GM21515 (cell line): ENCODE data around the gene ANK2.

Experiments used
- ATAC-seq: cut with Tn5 transposase; IDR thresholded peaks from one replicate; pipeline ENCODE4 v1.9.1; 2021; ENCODE audit not compliant: unreplicated experiment

The ANK2 gene

GRCh38 chr4:113090954-113091353, 41.5 kb downstream of the ANK2 start:
- no peak for ATAC-seq

- no peak for ATAC-seq
These were observed 44.9 kb downstream of the ANK2 start for GRCh38 chr4:113094331-113094730.

- no peak for ATAC-seq
These were observed 45.3 kb downstream of the ANK2 start for GRCh38 chr4:113094802-113095201.

- no peak for ATAC-seq
These were observed 52.2 kb downstream of the ANK2 start for GRCh38 chr4:113101669-113102068.

- ATAC-seq = no peak
These were observed 54.1 kb downstream of the ANK2 start for GRCh38 chr4:113103556-113103955.

GRCh38 chr4:113106108-113106507, 56.7 kb downstream of the ANK2 start:
- ATAC-seq = no peak

GRCh38 chr4:113109106-113109718, 59.8 kb downstream of the ANK2 start:
- no peak for ATAC-seq

- no peak for ATAC-seq
These were observed 63.0 kb downstream of the ANK2 start for GRCh38 chr4:113112338-113112978.

GRCh38 chr4:113113151-113113550, 63.7 kb downstream of the ANK2 start:
- ATAC-seq = no peak

- no peak for ATAC-seq
These were observed 65.4 kb downstream of the ANK2 start for GRCh38 chr4:113114884-113115283.

- no peak for ATAC-seq
These were observed 67.2 kb downstream of the ANK2 start for GRCh38 chr4:113116414-113117357.

GRCh38 chr4:113117358-113117702, 67.9 kb downstream of the ANK2 start:
- ATAC-seq = no peak

- no peak for ATAC-seq
These were observed 72.6 kb downstream of the ANK2 start for GRCh38 chr4:113122066-113122465.

- no peak for ATAC-seq
These were observed 76.0 kb downstream of the ANK2 start for GRCh38 chr4:113125418-113125817.

- no peak for ATAC-seq
These were observed 81.7 kb downstream of the ANK2 start for GRCh38 chr4:113131136-113131535.

- no peak for ATAC-seq
These were observed 82.2 kb downstream of the ANK2 start for GRCh38 chr4:113131621-113132020.

- no peak for ATAC-seq
These were observed 92.5 kb downstream of the ANK2 start for GRCh38 chr4:113141901-113142346.

- ATAC-seq = no peak
These were observed 92.9 kb downstream of the ANK2 start for GRCh38 chr4:113142351-113142750.

- ATAC-seq = no peak
These were observed 94.6 kb downstream of the ANK2 start for GRCh38 chr4:113144091-113144490.

- no peak for ATAC-seq
These were observed 95.7 kb downstream of the ANK2 start for GRCh38 chr4:113145147-113145518.

GRCh38 chr4:113145519-113146291, 96.3 kb downstream of the ANK2 start:
- no peak for ATAC-seq
